MCF 10A (cell line): ENCODE results near the gene RBM20. TPM values are rescaled to one million over a fixed set of nuclear protein-coding genes. Genes with fewer than 3 reads are reported as not detected.

Experiments
- BruUV-seq: library from RNA; stranded (reverse); fragments of 400-500 nt; replicated peaks from 2 replicates; lab custom pipeline; 2021; lab: Mats Ljungman, UMichigan
- CTCF ChIA-PET: fragments of 300-600 bp; sonication (Branson Sonifier 250); formaldehyde crosslinking; extraction: SDS; loops from one replicate; lab custom pipeline; 2021; ENCODE audit warnings: antibody characterized with exemption, inconsistent platforms; lab: Yijun Ruan, JAX
- POLR2A ChIA-PET: fragments of 300-600, 350-650 bp; sonication (Branson Sonifier 250); formaldehyde crosslinking; extraction: SDS; loops from one replicate; lab custom pipeline; 2020; ENCODE audit warnings: antibody characterized with exemption, inconsistent platforms; lab: Yijun Ruan, JAX
- DNase-seq: peaks from one replicate; pipeline ENCODE4 v3.0.0-alpha.2; 2018; ENCODE audit not compliant: unreplicated experiment
- H3K27ac Mint-ChIP-seq: one replicate; pipeline ENCODE4 v1.8.0; 2022; ENCODE audit warnings: mild to moderate bottlenecking, low read depth, mixed read lengths; ENCODE audit not compliant: unreplicated experiment
- H3K27me3 Mint-ChIP-seq: one replicate; pipeline ENCODE4 v1.8.0; 2022; ENCODE audit warnings: mixed read lengths; ENCODE audit not compliant: insufficient read depth, unreplicated experiment
- H3K36me3 Mint-ChIP-seq: one replicate; pipeline ENCODE4 v1.8.0; 2022; ENCODE audit warnings: mild to moderate bottlenecking, moderate library complexity, mixed read lengths; ENCODE audit not compliant: insufficient read depth, unreplicated experiment
- H3K4me1 Mint-ChIP-seq: one replicate; pipeline ENCODE4 v1.8.0; 2022; ENCODE audit warnings: mixed read lengths; ENCODE audit not compliant: insufficient read depth, unreplicated experiment
- H3K4me3 Mint-ChIP-seq: one replicate; pipeline ENCODE4 v1.8.0; 2022; ENCODE audit warnings: mild to moderate bottlenecking, moderate library complexity, mixed read lengths; ENCODE audit not compliant: unreplicated experiment
- H3K9me3 Mint-ChIP-seq: one replicate; pipeline ENCODE4 v1.8.0; 2022; ENCODE audit warnings: mixed read lengths; ENCODE audit not compliant: unreplicated experiment
- intact Hi-C: fragments of 100-400 bp; cut with micrococcal nuclease; formaldehyde crosslinking; loops from 2 replicates; pipeline ENCODE4 v1.14.1; 2022
- total RNA-seq: library from RNA; stranded (reverse); gene quantifications from 2 replicates; pipeline ENCODE4 v1.2.3, GENCODE V29; 2022
- TF ChIP-seq, protein P1 (sequence below): fragments of 200-600 bp; IDR thresholded peaks from one replicate; pipeline ENCODE4 v1.8.0; 2022; ENCODE audit warnings: antibody characterized with exemption, mild to moderate bottlenecking; ENCODE audit not compliant: unreplicated experiment

The RBM20 gene
- total RNA-seq, 1 experiment from 2014 or later, result not detected

DNA sequence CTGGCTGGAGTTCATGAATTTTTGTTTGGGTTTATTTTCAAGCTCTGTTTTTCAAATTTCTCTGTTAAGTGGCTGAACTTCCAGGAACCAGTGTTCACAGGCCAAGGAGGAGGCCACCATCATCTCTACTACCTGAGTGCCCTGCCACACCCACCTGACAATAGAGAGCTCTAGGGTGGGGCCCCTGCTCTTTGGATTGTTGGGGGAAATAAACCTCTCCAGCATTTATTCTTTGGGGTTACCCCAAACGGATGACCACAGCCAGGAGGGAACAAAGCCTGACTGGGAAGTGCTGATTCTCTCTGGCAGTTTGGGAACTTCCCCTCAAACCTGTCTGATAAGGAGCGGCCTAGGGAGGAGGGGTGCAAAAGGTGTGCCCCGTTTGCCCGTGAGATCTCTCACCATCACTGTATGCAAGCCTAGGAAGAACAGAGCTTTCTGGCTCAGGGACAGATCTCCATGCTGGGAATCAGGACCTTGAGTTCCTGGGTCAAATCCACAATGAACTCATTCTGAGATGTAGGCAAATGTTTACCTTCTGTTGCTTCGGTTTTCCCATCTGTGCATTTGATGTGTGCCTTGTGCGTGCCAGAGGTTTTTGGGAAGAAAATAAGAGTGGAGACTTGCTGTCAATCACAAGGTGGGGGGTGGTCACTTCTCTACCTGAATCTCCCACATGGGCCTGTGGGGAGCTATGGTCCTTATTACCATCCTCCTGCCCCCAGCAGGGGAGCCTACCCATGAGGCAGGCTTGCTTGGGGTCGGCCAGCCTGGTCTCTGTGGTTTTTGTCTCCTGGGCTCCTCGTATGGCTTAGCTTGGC lies 199.9 kb downstream of the RBM20 start:
- ChIA-PET CTCF (interaction anchor here (0.6 to 1.1 kb wide), 2 partner anchors 7 to 17 kb away, joined by 4 to 5 read pairs; no protein-coding TSS in a partner anchor), POLR2A (interaction anchor here (0.7 to 1.4 kb wide), 3 partner anchors 8 to 16 kb away, joined by 3 to 4 read pairs (median 4); no protein-coding TSS in a partner anchor)
- Mint-ChIP-seq H3K36me3 (peaks cover 6% of the 10 kb centered on the region), H3K4me3 (no peak overlapping the region), H3K9me3 (no peaks in the 10 kb centered on the region), H3K4me1 (peaks cover 21% of the 10 kb centered on the region), H3K27me3 (no peaks in the 10 kb centered on the region), H3K27ac (no peak overlapping the region)
- intact Hi-C loops, result no loop called here
- TF ChIP-seq, protein P1, sequence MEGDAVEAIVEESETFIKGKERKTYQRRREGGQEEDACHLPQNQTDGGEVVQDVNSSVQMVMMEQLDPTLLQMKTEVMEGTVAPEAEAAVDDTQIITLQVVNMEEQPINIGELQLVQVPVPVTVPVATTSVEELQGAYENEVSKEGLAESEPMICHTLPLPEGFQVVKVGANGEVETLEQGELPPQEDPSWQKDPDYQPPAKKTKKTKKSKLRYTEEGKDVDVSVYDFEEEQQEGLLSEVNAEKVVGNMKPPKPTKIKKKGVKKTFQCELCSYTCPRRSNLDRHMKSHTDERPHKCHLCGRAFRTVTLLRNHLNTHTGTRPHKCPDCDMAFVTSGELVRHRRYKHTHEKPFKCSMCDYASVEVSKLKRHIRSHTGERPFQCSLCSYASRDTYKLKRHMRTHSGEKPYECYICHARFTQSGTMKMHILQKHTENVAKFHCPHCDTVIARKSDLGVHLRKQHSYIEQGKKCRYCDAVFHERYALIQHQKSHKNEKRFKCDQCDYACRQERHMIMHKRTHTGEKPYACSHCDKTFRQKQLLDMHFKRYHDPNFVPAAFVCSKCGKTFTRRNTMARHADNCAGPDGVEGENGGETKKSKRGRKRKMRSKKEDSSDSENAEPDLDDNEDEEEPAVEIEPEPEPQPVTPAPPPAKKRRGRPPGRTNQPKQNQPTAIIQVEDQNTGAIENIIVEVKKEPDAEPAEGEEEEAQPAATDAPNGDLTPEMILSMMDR, result no peak
- no TSS peak for BruUV-seq
- DNase-seq, result no peak

DNA sequence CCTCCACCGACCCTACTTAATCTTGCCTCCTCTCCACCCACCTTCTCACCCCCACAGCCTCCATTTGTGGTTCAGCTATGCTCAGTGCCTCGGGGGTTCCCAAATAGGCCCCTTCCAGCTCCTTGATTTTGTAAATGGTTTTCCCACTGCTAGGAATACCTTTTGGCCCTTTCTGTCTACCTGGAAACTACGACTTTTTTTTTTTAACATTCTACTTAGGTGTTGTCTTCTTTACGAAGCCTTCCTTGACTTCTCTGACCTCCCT lies 200.4 kb downstream of the RBM20 start:
- H3K27me3 Mint-ChIP-seq, result no peaks in the 10 kb centered on the region
- peaks cover 6% of the 10 kb centered on the region for H3K36me3 Mint-ChIP-seq
- POLR2A ChIA-PET, result interaction anchor here (0.7 to 1.4 kb wide), 2 partner anchors 8 to 15 kb away, joined by 3 to 4 read pairs; no protein-coding TSS in a partner anchor
- TF ChIP-seq, protein P1, result no peak
- peaks cover 21% of the 10 kb centered on the region for H3K4me1 Mint-ChIP-seq
- no TSS peak for BruUV-seq
- CTCF ChIA-PET, result interaction anchor here (0.6 to 1.1 kb wide), 2 partner anchors 8 to 18 kb away, joined by 4 to 5 read pairs; no protein-coding TSS in a partner anchor
- H3K27ac Mint-ChIP-seq, result no peak overlapping the region
- no peak overlapping the region for H3K4me3 Mint-ChIP-seq
- no peaks in the 10 kb centered on the region for H3K9me3 Mint-ChIP-seq
- no peak for DNase-seq
- intact Hi-C loops, result no loop called here

DNA sequence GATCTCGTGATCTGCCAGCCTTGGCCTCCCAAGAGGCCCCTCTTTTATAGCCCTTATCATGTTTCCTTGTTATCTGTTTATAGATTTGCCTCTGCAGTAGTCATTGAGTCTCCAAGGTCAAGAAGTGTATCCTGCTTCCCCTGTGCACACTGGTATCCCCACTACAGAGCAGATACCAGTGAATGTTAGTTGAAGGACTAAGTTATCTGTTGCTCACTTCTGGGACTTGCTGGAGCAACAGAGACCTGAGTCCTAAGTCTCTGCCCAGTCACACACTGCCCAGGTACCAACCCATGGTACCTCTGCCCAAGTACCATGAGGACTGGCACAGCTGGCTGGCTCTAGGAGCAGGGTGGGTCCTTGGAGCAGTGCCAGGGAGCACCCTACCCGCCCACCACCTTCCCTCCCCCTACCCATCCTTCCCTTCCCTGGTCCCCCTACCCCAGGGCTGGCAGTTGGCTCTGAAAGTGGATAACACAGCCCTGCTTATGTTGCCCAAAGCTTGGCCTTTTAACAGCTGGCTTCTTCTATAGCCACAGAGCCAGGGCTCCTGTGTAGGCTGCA lies 201.1 kb downstream of the RBM20 start:
- H3K4me3 Mint-ChIP-seq, result no peak overlapping the region
- BruUV-seq, result no TSS peak
- no peaks in the 10 kb centered on the region for H3K9me3 Mint-ChIP-seq
- TF ChIP-seq, protein P1, result no peak
- H3K27ac Mint-ChIP-seq, result no peak overlapping the region
- peaks cover 6% of the 10 kb centered on the region for H3K36me3 Mint-ChIP-seq
- CTCF ChIA-PET, result interaction anchor here (1.1 kb wide), 1 partner anchor 19 kb away, joined by 5 read pairs; no protein-coding TSS in a partner anchor
- intact Hi-C loops, result no loop called here
- POLR2A ChIA-PET, result interaction anchor here (1.4 kb wide), 1 partner anchor 7 kb away, joined by 3 read pairs; no protein-coding TSS in a partner anchor
- no peaks in the 10 kb centered on the region for H3K27me3 Mint-ChIP-seq
- H3K4me1 Mint-ChIP-seq, result peaks cover 21% of the 10 kb centered on the region
- DNase-seq, result no peak
